RWPE2 (cell line): Measurements from ENCODE around the gene PIP4K2A.
"Not testable (repeated sequence)": the region's sequence is repeated elsewhere in the genome, so short reads cannot be mapped to it uniquely, and the experiment has no call there.

Experiments used
- ATAC-seq: fragments of 200-7000 bp; cut with Tn5 transposase; 3 replicates; pipeline ENCODE4 v1.9.1; 2021; ENCODE audit warnings: low read depth
- DNase-seq: peaks from one replicate; pipeline ENCODE4 v3.0.0-alpha.2; 2020; ENCODE audit warnings: low spot score
- H3K27ac ChIP-seq: fragments of 450-650 bp; 2 replicates; pipeline ENCODE4 v1.5.1; 2017; ENCODE audit warnings: mild to moderate bottlenecking; ENCODE audit not compliant: poor library complexity, severe bottlenecking
- H3K27me3 ChIP-seq: fragments of 250-450 bp; sonication (Bioruptor Pico); 2 replicates; pipeline ENCODE4 v1.5.1; 2021; ENCODE audit warnings: mild to moderate bottlenecking, moderate library complexity; ENCODE audit not compliant: insufficient read depth, poor library complexity, severe bottlenecking
- H3K36me3 ChIP-seq: fragments of 250-450 bp; sonication (Bioruptor Pico); 2 replicates; pipeline ENCODE4 v1.5.1; 2020; ENCODE audit warnings: low read depth, mild to moderate bottlenecking, moderate library complexity
- H3K4me1 ChIP-seq: fragments of 250-450 bp; sonication (Bioruptor Pico); 2 replicates; pipeline ENCODE4 v1.5.1; 2021; ENCODE audit warnings: mild to moderate bottlenecking, moderate library complexity; ENCODE audit not compliant: insufficient read depth, poor library complexity, severe bottlenecking
- H3K4me3 ChIP-seq: fragments of 250-450 bp; sonication (Bioruptor Pico); 2 replicates; pipeline ENCODE4 v1.5.1; 2021; ENCODE audit warnings: mild to moderate bottlenecking, moderate library complexity; ENCODE audit not compliant: severe bottlenecking
- H3K9me3 ChIP-seq: fragments of 250-450 bp; sonication (Bioruptor Pico); 2 replicates; pipeline ENCODE4 v1.5.1; 2021; ENCODE audit warnings: mild to moderate bottlenecking, moderate library complexity; ENCODE audit not compliant: severe bottlenecking
- CTCF ChIP-seq: fragments of 450-650 bp; IDR thresholded peaks from one replicate; pipeline ENCODE4 v1.5.1; 2017; ENCODE audit warnings: mild to moderate bottlenecking, moderate library complexity; ENCODE audit not compliant: poor library complexity, severe bottlenecking

PIP4K2A gene

GRCh38 chr10:22527520-22527919, 186.9 kb downstream of the PIP4K2A start:
- no peaks in the 10 kb centered on the region for H3K9me3 ChIP-seq
- H3K27me3 ChIP-seq, result peaks cover 13% of the 10 kb centered on the region
- H3K4me1 ChIP-seq, result no peaks in the 10 kb centered on the region
- no peak overlapping the region for H3K27ac ChIP-seq
- ATAC-seq (no peak), DNase-seq (no peak)
- no peak overlapping the region for H3K4me3 ChIP-seq
- no peak for TF ChIP-seq CTCF
- no peaks in the 10 kb centered on the region for H3K36me3 ChIP-seq

- peaks cover 13% of the 10 kb centered on the region for H3K27me3 ChIP-seq
- ATAC-seq, result not testable (repeated sequence)
Measured at GRCh38 chr10:22524333-22524732, 190.0 kb downstream of the PIP4K2A start.

GRCh38 chr10:22520645-22521044, 193.7 kb downstream of the PIP4K2A start:
- H3K4me3 ChIP-seq, DNase-seq, H3K36me3 ChIP-seq, H3K4me1 ChIP-seq, H3K27me3 ChIP-seq, H3K9me3 ChIP-seq, H3K27ac ChIP-seq, ATAC-seq: not testable (repeated sequence)

More at GRCh38 chr10:22524333-22524732, 190.0 kb downstream of the PIP4K2A start:
- not testable (repeated sequence) for H3K4me3 ChIP-seq, DNase-seq, H3K4me1 ChIP-seq, H3K36me3 ChIP-seq, H3K9me3 ChIP-seq, H3K27ac ChIP-seq

- Histone ChIP-seq H3K9me3 (no peaks in the 10 kb centered on the region), H3K27me3 (no peaks in the 10 kb centered on the region), H3K36me3 (no peaks in the 10 kb centered on the region), H3K4me1 (no peaks in the 10 kb centered on the region), H3K4me3 (no peak overlapping the region), H3K27ac (no peak overlapping the region)
- no peak for TF ChIP-seq CTCF
- no peak for ATAC-seq
- no peak for DNase-seq
Measured at GRCh38 chr10:22518167-22518724, 196.1 kb downstream of the PIP4K2A start.

GRCh38 chr10:22515009-22515408, 199.4 kb downstream of the PIP4K2A start:
- no peaks in the 10 kb centered on the region for H3K9me3 ChIP-seq
- no peak for ATAC-seq
- DNase-seq, result no peak
- no peak overlapping the region for H3K4me3 ChIP-seq
- H3K4me1 ChIP-seq, result no peaks in the 10 kb centered on the region
- TF ChIP-seq CTCF, result no peak
- no peaks in the 10 kb centered on the region for H3K27me3 ChIP-seq
- no peak overlapping the region for H3K27ac ChIP-seq
- H3K36me3 ChIP-seq, result no peaks in the 10 kb centered on the region

- H3K36me3 ChIP-seq, H3K27me3 ChIP-seq, H3K4me3 ChIP-seq, H3K9me3 ChIP-seq, H3K27ac ChIP-seq, ATAC-seq, H3K4me1 ChIP-seq, DNase-seq: not testable (repeated sequence)
Measured at GRCh38 chr10:22514414-22514758, 200.0 kb downstream of the PIP4K2A start.

- DNase-seq, H3K4me3 ChIP-seq: not testable (repeated sequence)
Measured at GRCh38 chr10:22513483-22514413, 200.6 kb downstream of the PIP4K2A start.

GRCh38 chr10:22512015-22512414, 202.4 kb downstream of the PIP4K2A start:
- not testable (repeated sequence) for H3K36me3 ChIP-seq, H3K27me3 ChIP-seq, ATAC-seq, H3K4me3 ChIP-seq, H3K9me3 ChIP-seq, H3K4me1 ChIP-seq, H3K27ac ChIP-seq, DNase-seq

More at GRCh38 chr10:22513483-22514413, 200.6 kb downstream of the PIP4K2A start:
- H3K27me3 ChIP-seq, H3K9me3 ChIP-seq, H3K36me3 ChIP-seq, H3K27ac ChIP-seq, H3K4me1 ChIP-seq: not testable (repeated sequence)
- ATAC-seq, result peak; percentile 71

GRCh38 chr10:22508214-22508613, 206.2 kb downstream of the PIP4K2A start:
- not testable (repeated sequence) for H3K4me1 ChIP-seq, H3K27ac ChIP-seq, ATAC-seq, H3K36me3 ChIP-seq, H3K4me3 ChIP-seq, H3K27me3 ChIP-seq, H3K9me3 ChIP-seq, DNase-seq
